Gastroesophageal sphincter (tissue), 4 donors: Measurements from ENCODE around the gene LGALS7. TPM values are rescaled to one million over a fixed set of nuclear protein-coding genes. Genes with fewer than 3 reads are reported as not detected.
A peak's percentile ranks its signal among the peaks of the same experiment; 100 is the strongest.

Source experiments
- ATAC-seq: fragments of 150-250 bp; one replicate; pipeline ENCODE4 v1.9.1; 2016; ENCODE audit warnings: mild to moderate bottlenecking, moderate library complexity
- H3K27ac ChIP-seq, 4 donors: fragments of 200-600 bp; sonication (generic) in 3 of 4; 1 replicate in 3 of 4; 2 replicates in 1 of 4; pipeline ENCODE4 v1.5.1; 2016 to 2019
- H3K27me3 ChIP-seq: fragments of 200-600 bp; sonication (generic); one replicate; pipeline ENCODE4 v1.5.1; 2019
- H3K36me3 ChIP-seq, 2 donors: fragments of 200-600 bp; sonication (generic); one replicate each; pipeline ENCODE4 v1.5.1; 2019; ENCODE audit warnings: control low read depth in 1 of 2
- H3K4me1 ChIP-seq, 3 donors: fragments of 200-600 bp; sonication (generic); 1 replicate in 2 of 3; 2 replicates in 1 of 3; pipeline ENCODE4 v1.5.1; 2016 to 2019; ENCODE audit warnings: control low read depth in 2 of 3
- H3K4me3 ChIP-seq, 2 donors: fragments of 200-600 bp; sonication (generic); one replicate each; pipeline ENCODE4 v1.5.1; 2019; ENCODE audit warnings: mild to moderate bottlenecking in 1 of 2, moderate library complexity in 1 of 2
- H3K9me3 ChIP-seq, 3 donors: fragments of 200-600 bp; sonication (generic); one replicate each; pipeline ENCODE4 v1.5.1; 2017 to 2019; ENCODE audit warnings: control low read depth in 2 of 3
- EP300 ChIP-seq: sonication (generic); formaldehyde crosslinking; IDR thresholded peaks from one replicate; pipeline ENCODE4 v1.6.1; 2017; ENCODE audit warnings: antibody characterized with exemption, mild to moderate bottlenecking
- POLR2A ChIP-seq, 2 donors: fragments of 450-650 bp; IDR thresholded peaks; one replicate each; pipeline ENCODE4 v1.6.1; 2017; ENCODE audit warnings: antibody characterized with exemption in 2 of 2, mild to moderate bottlenecking in 2 of 2, moderate library complexity in 1 of 2
- POLR2AphosphoS5 ChIP-seq: sonication (generic); formaldehyde crosslinking; IDR thresholded peaks from one replicate; pipeline ENCODE4 v1.6.1; 2017; ENCODE audit warnings: antibody characterized with exemption
- WGBS, 2 donors: methylation state at CpG; one replicate each; pipeline ENCODE4 v1.1.5; 2018; ENCODE audit warnings: low coverage in 1 of 2; 5-methylcytosine and 5-hydroxymethylcytosine counted together
- total RNA-seq, 4 donors: library from RNA; depleted of rRNA; stranded (reverse); fragments of >200 nt; gene quantifications; one replicate each; pipeline ENCODE4 v1.1.0, GENCODE V29; 2016
- TF ChIP-seq, protein P1 (sequence below), 4 experiments: fragments of 200-600 bp in 2 of 4; fragments of 450-650 bp in 2 of 4; sonication (generic) in 1 of 4; IDR thresholded peaks; one replicate each; pipeline ENCODE4 v1.5.1; 2017 to 2019; ENCODE audit warnings: antibody characterized with exemption in 4 of 4, mild to moderate bottlenecking in 2 of 4, moderate library complexity in 2 of 4

Gene LGALS7
- total RNA-seq, 4 donors from 2014 or later = 25.8 TPM; not detected in 3

DNA sequence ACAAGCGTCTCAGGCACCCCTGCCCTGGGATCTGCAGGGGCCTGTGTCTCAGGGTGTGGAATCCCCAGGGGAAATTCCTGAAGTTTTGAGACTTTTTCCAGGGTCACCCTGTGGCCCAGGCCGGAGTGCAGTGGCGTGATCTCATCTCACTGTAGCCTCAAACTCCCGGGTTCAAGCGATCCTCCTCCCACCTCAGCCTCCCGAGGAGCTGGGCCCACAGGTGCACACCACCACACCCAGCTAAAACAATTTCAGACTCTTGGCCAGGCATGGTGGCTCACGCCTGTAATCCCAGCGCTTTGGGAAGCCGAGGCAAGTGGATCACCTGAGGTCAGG is 33.1 kb downstream of the LGALS7 start:
- no peaks in the 10 kb centered on the region for H3K27me3 ChIP-seq
- no peaks in the 10 kb centered on the region for H3K9me3 ChIP-seq
- no CpG with 5 or more reads among the region's 9 CpGs for WGBS, 2 donors
- no peaks in the 10 kb centered on the region for H3K36me3 ChIP-seq
- TF ChIP-seq, protein P1, sequence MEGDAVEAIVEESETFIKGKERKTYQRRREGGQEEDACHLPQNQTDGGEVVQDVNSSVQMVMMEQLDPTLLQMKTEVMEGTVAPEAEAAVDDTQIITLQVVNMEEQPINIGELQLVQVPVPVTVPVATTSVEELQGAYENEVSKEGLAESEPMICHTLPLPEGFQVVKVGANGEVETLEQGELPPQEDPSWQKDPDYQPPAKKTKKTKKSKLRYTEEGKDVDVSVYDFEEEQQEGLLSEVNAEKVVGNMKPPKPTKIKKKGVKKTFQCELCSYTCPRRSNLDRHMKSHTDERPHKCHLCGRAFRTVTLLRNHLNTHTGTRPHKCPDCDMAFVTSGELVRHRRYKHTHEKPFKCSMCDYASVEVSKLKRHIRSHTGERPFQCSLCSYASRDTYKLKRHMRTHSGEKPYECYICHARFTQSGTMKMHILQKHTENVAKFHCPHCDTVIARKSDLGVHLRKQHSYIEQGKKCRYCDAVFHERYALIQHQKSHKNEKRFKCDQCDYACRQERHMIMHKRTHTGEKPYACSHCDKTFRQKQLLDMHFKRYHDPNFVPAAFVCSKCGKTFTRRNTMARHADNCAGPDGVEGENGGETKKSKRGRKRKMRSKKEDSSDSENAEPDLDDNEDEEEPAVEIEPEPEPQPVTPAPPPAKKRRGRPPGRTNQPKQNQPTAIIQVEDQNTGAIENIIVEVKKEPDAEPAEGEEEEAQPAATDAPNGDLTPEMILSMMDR (IDR thresholded peaks at IDR 0.05) = no peak
- no peak for TF ChIP-seq EP300
- TF ChIP-seq POLR2AphosphoS5 = no peak
- TF ChIP-seq POLR2A (IDR thresholded peaks at IDR 0.05) = no peak
- no peak for ATAC-seq
- H3K27ac ChIP-seq = no peak overlapping the region
- H3K4me1 ChIP-seq = peaks cover 0 to 17% (median 0%) of the 10 kb centered on the region in 3 donors
- no peak overlapping the region for H3K4me3 ChIP-seq

DNA sequence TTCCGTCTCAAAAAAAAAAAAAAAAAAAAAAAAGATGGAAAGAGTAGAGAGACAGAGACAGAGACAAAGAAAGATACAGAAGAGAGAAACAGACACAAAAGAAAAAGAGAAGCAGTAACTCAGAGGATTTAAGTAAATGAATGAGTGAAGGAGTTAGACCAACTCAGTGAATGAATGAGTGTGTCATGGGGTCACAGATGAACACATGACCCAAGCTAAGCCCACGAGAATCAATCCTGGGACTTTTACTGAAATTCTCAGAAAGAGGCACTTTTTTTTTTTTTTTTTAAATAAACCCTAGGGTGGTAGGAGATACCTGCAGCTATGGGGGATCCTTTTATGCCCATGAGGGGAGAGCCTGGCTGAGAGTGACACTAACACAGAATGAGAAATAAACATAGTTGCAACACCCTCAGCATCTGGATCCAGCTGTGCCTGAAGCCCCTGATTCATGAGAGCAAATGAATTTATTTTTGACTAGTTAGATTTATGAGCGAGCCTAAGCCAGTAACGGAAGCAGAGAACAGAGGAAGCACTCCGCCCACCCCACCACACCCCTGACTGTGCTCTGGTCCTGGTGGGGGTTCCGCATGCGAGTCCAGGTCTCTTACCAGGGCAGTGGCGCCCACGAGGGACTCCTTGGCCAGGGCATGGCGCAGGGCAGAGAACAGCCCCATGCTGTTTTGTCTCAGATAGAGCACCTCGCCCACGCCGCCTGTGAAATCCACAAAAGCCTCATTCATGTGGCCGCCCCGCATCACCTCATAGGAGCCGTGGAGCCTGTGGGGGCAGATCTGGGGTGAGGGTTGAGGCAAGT is 33.7 kb downstream of the LGALS7 start:
- Histone ChIP-seq H3K36me3 (no peaks in the 10 kb centered on the region), H3K27me3 (no peaks in the 10 kb centered on the region), H3K4me3 (no peak overlapping the region), H3K27ac (no peak overlapping the region), H3K4me1 (peaks cover 0 to 23% (median 0%) of the 10 kb centered on the region in 3 donors), H3K9me3 (no peaks in the 10 kb centered on the region)
- no peak for ATAC-seq
- no peak for TF ChIP-seq POLR2AphosphoS5
- 60 to 86% methylated on average over 1 to 4 of the region's 16 CpGs for WGBS, 2 donors

DNA sequence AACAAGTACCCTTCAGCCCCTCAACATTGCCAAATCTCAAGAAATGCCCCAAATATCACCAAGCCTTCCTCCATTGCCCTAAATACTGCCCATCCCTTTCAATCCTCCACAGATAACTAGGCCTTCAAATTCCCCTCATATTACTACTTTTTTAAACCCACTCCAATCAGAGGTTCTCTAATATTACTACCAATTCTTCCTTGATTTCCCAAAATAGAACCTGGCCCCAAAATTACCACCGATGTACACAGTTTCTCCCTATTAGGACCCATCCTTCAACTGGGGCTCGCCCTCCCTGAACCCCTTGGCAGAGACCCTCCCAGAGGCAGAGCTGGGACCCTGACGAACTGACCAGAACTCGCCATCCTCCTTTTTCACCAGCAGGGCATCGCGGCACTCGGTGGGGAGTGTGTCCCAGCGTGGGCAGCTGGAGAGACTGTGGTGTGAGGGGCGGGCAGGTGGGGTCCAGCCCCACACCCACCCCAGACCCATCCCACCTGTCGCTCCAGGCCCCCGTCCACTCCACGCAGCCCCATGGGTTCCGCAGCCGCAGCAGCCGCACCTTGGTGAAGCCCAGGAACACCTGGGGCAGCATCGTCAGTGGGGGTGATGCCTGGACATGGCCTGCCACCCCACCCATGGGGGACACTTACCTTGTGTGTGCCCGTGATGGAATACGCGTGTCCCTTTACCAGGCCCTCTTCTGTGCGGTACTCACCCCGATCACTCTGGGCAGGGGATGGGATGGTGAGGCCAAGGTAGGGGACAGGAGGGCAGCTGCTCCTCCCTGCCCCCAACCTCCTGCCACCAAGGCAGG is 35.2 kb downstream of the LGALS7 start:
- Histone ChIP-seq H3K4me1 (peaks cover 0 to 35% (median 0%) of the 10 kb centered on the region in 3 donors), H3K27me3 (no peaks in the 10 kb centered on the region), H3K9me3 (no peaks in the 10 kb centered on the region), H3K36me3 (no peaks in the 10 kb centered on the region), H3K27ac (no peak overlapping the region), H3K4me3 (no peak overlapping the region)
- no peak for ATAC-seq
- 92 to 95% methylated on average over 2 to 4 of the region's 21 CpGs for WGBS, 2 donors
- TF ChIP-seq, protein P1 (IDR thresholded peaks at IDR 0.05) = no peak
- no peak for TF ChIP-seq POLR2A (IDR thresholded peaks at IDR 0.05)
- no peak for TF ChIP-seq EP300
- no peak for TF ChIP-seq POLR2AphosphoS5

DNA sequence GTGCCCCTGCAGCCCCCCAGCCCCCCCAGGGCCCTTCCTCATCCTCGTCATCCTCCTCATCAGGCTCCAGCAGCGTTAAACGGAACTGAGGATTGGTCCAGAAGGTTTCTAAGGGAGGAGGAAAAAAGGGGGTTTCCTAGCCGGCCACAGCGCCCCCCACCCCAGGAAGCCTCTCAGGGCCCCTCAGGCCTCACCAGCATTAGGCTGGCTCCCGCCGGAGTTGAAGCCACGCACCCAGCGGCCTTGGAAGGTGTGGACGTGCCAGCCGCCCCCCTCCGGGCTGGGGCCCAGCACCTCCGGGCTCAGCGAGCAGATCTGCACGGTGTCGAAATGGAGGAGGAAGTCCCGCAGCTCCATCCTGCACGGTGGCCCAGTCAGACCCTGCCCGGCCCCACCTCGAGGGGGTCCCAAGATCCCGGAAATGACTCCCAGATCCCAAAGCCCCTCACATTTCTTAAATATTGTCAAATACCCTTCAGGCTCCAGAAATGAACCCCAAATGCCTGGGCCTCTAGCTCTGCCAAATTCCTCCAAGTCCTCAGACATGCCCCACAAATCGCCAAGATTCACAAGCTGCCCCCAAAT is 35.9 kb downstream of the LGALS7 start:
- 49 to 80% methylated on average over 2 to 5 of the region's 22 CpGs for WGBS, 2 donors
- TF ChIP-seq POLR2AphosphoS5 (no peak), EP300 (no peak), POLR2A (IDR thresholded peaks at IDR 0.05) (no peak)
- TF ChIP-seq, protein P1 (IDR thresholded peaks at IDR 0.05) = no peak
- H3K27ac ChIP-seq = no peak overlapping the region
- H3K36me3 ChIP-seq = no peaks in the 10 kb centered on the region
- peaks cover 0 to 42% (median 0%) of the 10 kb centered on the region in 3 donors for H3K4me1 ChIP-seq
- H3K9me3 ChIP-seq = no peaks in the 10 kb centered on the region
- no peak for ATAC-seq
- peak overlapping the region in 1 of 2 donors; percentile 2 for H3K4me3 ChIP-seq
- H3K27me3 ChIP-seq = no peaks in the 10 kb centered on the region
